ENCODE measurements around the gene EIF4G1.

Gene EIF4G1

DNA sequence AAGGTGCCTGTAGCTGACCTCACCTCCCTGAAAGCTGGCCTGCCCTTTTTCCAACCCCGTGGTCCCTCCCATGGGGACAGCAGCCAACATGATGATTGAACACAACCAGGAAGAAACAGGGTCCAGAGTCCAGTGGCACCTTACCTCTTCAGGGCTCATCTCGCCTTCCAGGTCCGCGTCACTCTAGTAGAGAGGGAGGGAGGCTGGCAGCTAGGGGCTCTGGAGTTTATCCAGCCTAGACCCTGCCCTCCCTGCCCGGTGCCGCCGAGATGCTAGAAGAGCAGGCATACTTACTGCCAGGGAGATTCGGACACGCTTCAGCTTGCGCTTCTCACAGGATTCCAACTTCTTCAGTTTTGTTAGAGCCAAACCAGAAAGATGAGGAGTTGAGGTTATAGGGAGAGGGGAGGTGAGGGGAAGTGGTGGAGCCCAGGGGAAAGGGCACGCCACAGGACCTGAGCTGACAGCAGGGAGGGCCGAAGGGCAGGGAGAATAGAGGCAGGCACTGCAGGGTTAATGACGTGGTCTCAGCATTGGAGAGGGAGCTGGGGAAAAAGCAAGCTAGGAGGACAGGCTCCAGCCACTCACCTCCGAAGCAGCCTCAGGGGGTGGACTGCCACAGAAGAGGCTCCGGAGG, 37.9 kb downstream of the EIF4G1 start:
- DNase-seq = no peak

DNA sequence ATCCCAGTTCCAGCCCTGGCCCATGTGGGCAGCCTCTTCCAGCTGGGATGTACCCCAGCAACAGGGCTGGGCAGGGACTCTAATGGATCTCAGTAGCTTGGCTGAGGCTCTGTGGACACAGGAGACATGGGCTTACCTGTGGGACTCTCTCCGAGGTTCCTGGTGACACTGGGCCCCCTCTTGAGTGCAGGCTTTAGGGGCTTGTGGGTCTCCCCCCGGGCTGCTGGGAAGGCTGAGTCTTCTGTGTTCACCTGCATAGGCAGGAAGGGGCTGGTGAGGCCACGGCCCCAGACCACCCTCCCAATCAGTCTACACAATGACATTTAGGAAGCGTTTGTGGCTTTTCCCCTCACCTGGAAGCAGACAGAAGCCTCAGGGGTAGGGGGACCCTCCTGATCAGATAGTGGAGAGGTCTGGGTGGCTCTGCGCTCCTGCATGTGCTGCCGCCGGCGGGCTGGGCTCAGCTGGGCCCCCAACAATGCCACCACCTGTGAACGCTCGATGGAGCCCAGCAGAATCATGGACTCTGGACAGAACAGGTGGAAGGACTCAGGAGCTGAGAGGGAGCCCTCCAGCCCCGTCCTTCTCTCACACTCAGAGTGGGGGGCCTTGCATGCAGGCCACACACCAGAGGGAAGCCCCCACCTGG, 38.6 kb downstream of the EIF4G1 start:
- no peak for DNase-seq

DNA sequence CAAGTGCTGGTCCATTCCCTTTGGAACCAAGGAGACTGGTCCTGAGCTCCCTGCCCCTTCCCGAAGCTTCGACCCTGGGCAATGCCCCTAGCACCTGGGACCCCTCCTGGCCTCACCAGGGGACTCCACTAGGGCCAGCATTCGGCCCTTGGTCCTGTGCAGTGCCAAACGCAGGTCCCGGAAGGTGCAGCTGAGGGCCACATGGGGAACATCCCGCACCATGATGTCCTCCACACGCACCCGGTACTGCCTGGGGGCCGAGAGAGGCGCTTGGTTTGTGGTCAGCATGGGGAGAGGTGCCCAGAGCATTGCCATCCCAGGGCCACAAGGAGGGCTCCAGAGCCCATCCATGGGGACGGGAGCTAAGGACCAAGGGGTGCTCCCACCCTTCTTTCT, 39.1 kb downstream of the EIF4G1 start:
- DNase-seq = no peak

DNA sequence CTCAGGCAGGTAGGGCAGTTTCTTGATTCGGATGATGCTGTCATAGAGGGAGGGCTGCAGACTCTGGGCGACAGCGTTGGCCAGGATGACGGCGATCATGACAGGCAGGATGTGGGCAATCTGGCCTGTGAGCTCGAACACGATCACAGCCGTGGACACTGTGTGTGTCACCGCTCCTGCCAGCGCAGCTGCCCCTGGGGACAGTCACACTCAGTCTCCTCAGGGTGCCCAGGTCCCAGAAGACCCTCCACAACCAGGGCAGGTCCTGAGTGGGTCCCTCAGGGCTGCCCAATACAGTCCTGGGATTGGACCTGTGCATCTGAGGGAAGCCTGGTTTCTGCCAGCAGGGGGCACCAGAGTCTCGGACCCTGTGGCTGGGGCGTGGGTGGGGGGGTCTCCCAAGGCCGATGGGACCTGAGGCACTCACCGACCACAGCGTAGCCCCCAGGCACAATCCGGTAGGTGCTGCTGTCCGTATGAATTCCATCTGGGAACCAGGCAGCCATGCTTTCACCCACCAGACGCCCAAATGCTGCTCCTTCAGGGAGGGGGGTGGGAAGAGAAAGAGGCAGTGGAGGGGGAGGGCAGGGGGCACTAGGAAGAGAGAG, 39.8 kb downstream of the EIF4G1 start:
- no peak for DNase-seq

DNA sequence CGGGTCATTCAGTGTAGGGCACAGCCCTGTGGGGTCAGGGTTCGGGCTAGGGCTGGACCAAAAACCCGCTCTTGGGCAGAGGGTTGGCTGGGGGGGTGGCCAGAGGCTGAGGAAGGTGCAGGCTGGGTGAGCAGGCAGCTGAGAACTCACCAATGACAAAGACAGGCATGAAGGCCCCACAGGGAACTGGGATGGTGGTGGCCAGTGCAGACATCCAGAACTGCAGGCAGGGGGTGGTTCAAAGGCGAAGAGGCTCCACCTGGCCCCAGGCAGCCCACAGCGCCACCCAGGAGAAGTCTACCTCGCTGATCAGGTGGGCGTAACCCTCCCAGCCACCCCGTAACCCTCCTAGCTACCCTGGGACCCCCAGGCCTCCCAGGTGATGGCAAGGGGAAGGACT, 40.3 kb downstream of the EIF4G1 start:
- no peak for DNase-seq

DNA sequence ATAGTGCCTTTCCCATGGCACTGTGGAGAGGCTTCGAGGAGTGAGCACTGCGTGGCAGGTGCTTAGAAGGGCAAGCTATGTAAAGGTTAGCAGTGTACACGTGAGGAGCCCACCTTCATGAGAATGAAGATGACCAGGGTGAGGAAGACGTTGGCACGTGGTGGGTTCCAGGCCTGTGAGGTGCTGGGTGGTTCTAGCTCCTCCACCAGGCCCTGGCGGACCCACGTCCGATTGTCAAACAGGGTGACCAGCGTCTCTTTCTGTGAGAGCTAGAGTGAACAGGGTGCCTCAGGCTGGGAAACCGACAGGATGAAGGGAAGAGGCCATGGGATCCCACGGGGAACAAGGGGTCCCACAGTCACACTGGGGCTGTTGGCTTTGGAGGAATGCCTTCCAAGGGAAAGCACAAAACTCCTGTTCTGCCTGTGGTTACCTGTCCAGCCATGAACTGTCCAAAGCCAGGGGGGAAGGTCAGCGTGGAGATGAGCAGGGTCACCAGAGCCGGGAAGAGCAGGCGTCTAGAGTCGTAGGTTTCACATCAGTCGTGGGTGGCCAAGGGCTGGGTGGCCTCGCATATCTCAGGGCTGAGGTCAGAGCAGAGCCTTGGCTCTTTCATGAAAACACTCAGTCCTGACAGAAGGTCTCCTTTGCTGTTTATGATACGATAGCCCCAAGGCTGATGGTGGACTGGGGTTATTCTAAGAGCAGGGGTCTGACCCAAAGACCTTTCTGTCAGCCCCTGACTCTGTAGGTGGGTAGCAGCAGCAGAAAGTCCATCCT, 41.0 kb downstream of the EIF4G1 start:
- no peak for DNase-seq

DNA sequence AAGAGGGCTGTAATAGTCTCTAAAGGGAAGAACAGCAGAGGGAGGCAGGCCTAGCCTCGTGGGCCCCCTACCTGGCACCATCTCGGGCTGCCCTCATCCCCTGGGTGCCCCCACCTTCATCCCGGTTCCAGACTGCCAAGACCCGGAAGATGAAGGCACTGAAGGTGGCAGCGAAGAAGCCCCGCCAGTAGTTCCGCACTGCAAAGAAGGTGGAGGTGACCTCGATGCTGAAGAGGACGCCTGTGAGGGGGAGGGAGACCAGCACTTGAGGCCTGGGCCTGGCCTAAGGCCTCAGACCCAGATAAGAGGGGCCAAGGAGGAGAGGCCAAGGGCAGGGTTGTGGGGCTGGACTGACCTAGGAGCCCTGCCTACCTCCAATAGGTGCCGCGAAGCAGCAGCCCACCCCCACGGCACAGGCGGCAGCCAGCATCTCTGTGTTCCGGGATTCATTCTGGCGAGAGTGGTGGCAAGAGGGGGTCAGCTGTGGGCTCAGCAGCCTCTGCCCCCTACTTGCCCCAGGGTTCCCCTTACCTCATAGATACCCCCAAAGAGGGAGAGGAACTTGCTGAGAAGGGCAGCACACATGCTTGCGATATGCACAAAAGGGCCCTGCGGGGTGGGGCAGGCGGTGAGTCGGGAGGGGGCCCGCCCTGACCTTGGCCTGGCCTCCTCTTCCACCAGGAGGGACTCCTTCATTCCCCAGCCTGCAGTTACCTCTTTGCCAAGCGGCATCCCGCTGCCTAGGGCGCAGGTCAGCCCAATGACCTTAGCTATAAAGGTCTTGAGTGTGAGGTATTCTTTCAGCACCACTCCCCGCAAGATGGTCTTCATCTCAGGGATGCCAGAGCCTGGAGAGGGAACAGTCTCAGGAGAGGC, 43.1 kb downstream of the EIF4G1 start:
- no peak for DNase-seq

DNA sequence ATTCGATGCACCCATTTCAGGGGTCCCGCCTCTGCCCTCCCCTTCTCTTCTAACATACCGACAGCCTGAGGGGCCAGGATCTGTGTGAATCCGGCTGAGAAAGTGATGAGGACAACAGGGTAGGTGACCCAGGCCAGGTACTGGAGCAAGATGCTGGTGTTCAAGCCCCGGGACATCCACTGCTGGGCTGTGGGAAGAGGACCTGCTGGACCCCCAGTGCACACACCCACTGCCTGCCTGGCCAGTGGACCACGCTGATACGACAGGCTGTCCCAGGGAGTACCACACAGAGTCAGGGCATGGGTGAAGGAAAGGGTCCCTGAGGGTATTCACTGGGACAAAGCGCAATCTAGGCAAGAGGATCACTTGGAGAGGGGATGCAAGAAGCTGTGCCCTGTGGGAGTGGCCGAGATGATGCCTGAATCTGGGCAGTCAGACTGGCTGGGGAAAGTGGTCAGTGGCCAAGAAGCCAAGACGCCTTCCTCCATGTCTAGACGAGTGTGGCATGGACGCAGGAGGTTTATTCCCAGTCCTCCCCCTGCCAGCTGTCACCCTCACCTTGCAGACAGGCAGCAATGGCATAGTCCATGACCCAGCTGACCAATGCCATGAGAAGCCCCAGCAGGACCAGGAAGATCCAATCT, 43.8 kb downstream of the EIF4G1 start:
- no peak for DNase-seq

DNA sequence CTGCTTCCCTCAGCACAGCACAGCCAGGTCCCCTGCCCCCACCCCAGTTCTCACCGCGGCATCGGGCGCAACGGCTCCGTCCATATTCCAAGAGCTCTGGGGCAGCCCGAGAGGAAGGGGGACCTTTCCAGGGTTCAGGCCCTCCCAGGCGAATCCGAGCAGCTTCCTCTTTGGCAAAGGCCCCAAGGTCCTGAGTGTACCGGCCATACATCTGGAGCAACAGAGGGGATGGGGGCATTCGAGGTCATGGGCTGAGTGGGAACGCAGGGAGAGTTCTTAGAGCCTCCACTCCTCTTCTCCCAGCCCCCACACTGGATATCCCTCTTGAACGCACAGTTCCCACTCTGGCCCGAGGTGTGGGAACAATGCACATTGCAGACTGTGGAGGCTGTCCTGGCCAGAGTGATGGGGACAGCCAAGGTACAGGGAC, 44.5 kb downstream of the EIF4G1 start:
- DNase-seq = no peak

DNA sequence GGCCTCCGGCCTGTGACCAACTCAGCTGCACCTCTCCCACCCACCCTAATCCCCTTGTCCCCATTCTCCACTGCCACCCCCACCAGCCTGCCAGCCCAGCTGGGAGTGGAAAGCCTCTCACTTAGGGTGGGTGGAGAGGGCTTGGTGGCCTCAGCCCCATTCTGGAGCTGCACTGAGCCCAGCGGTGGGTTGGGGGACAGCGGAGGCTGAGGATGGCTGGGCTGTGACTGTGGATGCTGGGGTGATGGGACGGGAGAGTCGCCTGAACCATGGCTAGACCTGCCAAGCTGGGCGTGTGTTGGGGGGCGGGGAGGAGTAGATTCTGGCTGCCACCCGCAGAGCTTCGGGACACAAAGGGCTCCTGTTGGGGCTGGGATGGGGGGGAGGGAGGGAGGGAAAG, 45.2 kb downstream of the EIF4G1 start:
- no peak for DNase-seq

DNA sequence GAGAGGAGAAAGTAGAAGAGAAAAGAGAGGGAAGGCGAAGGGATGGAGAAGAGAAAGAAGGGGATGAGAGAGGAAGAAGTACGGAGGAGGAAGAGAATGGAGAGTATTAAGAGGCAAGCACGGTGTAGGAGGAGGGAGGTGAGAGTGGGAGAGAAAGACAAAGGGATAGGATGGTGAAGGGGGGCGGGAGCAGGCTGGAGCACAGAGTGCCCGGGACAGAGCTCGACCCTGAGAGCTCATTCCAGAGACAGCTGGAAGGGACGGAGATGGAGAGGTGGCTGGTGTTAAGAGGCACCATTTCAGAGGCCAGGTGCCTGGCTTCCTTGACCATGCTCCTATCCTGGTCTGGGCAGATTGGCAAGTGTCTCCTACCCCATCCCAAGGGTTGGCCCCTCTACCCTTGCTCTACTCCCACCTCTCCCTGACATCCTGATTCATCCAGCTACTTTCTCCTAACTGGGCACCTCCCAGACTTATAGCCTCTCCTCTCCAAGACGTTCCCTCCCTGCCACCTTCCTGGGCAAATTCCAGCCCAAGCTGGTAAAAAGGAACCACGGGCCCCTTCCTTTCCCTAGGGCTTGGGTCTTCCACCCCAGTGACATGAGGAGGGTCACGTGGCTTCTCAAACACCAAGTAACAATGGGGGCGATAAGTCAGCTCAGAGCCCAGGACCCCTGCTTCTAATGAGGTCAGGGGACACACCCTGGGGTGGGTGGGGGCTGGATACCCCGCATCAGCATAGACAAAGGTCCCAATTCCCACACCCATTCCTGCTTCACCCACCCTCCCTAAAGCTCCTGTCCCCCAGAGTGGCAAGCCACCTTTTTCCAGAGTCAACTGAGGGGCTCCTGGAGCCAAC, 45.9 kb downstream of the EIF4G1 start:
- DNase-seq = no peak

DNA sequence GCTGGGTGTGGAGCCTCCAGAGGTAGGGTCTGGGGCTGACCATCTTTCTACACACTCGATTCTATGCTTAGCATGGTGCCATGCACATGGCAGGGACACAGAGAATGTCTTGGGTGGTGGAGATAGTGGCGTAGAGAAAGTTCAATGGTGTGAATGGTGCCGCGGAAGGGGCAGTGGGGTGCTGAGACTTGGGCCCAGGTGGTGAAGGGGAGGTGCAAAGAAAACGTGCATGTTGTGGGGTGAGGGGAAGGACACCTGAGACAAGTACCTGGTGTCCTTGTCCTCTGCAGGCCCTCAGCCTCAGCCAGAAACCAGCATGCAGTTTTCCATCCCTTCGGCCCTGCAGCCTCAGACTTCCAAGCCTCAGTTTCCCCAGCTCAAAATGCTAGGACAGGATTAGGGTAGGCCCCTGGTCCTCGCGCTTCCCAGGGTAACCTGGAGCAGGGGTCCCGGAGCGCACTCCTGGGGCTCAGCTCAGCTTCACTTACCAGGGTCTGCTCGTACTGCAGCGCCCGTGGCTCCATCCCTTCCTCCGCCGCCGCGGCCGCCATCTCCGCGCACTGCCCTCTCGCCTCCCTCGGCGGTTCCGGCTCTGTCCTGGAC, 46.6 kb downstream of the EIF4G1 start:
- DNase-seq = no peak

DNA sequence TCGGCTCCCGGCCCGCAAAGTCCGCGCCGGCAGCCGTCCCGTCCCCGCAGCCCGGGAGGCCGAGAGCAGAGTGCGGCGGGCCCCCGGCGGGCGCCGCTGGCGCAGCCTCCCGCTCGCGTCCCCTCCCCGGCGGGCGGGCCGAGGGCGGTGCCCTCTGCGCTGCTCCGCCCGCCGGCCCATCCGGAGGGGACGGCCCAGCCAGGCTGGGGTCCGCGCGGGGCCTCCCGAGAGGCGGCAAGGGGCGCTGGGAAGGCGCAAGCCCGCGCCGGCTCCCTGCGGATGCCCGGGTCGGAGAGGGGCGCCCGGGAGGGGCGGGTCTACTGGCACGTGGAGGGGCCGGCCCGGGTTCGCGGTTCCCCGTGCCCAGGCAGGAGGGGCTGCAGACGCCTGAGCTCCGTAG, 47.1 kb downstream of the EIF4G1 start, which contains the start of the genes CLCN2 and POLR2H:
CLCN2 (minus strand) TSS at position 74 of the 400 bp plus-strand sequence. CDS start 126 bp downstream, outside the sequence.
POLR2H (plus strand) TSS at position 179 of the 400 bp plus-strand sequence. CDS start 1,783 bp downstream, outside the sequence.
- peak; percentile 63 for DNase-seq

DNA sequence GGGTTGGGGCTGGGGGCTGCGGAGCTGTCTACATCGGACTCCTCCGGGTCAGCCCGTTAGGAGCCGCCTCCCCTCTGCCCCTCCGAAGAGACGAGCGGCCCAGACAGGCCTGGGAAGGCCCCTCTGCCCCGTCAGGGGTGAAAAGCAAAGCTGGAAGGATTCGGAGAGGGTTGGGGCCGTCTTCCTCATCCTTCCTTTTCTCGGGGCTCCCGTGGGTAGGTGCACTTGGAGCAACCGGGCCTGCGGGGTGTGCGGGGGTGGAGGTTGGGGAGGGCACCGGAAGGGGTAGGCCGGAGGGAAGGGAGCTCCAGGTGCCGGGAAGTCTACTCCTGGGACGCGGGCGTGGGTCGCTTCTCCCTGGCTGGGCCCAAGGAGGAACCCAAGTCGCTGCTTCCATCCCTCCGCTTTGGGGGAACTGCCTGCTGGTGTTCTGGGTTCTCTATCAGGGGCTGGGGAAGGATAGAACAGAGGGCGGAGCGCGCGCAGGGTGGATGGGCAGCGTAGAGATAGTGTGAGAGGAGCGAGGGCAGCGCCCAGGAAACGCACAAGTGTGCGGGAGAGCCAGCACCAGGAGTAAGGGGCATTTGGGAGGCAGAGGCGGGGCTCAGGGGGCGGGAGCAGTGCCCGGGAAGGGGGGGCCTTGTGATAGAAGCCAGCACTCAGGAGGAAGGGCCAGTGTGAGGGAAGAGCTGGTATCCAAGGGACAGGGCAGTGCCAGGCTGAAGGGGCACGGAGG, 47.7 kb downstream of the EIF4G1 start:
- DNase-seq = peak; percentile 42

DNA sequence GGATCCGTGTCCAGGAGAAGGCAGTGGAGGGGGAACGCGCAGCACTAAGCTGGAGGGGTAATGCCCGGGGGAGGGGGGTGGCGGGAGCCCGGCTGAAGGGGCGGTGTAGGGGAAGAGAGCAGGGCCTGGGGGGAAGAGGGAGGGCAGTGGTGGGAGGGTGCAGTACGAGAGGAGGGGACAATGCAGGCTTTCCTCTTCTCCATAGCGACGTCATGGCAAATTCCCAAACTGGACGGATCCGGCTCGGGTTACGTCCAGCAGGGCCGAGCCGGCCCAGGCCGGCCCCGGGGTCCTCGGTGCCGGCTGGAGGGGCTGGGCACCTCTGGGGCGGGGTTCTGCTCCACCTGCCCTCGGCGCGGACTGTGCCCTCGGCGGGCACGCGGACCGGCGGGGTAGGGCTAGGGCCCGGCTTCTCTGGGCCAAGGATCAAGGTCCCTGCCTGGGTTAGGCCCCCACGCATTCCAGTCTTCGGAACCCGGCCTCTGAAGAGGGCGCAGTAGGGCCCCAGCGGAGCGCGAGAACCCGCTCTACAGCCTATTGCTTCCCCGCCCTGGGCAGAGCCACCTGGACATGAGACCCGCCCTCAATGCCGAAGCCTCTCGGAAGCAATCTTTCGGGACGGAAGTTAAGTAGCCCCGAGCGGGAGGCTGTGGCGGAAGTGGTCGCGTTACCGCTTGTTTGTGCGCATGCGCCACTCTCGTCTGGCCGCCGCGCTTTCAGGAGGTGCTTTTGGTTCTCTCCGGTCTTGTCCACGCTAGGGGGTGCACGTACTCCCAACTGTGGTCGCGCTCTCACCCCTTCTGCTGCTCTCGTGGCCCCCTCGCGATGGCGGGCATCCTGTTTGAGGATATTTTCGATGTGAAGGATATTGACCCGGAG, 48.5 kb downstream of the EIF4G1 start:
- DNase-seq = peak; percentile 97

DNA sequence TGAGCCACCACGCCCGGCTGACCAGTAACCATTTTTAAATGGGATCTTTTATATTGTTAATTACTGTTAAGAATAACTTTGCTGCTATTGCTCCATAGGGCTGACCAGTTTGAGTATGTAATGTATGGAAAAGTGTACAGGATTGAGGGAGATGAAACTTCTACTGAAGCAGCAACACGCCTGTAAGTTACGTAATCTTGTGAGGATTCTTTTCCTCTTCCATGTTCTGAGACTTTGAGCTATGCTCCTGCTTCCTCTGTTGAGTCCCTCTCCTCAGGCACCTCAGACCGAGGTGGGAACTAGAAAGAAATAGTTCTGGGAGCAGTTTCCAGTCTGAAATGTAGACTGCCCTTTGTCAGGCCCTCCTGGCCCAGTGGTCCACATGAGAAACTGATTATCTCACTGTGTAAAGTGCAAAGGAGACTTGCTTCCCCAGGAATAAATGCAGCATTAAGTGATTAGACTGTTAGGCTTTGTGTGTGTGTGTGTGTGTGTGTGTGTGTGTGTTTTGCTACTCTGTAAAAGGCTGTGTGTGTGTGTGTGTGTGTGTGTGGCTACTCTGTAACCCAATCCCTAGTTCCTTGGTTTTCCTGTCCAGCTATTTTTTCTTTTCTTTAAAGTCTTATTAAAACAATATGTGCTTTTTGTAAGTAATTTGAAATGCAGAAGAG, 52.3 kb downstream of the EIF4G1 start:
- DNase-seq = peak; percentile 46

DNA sequence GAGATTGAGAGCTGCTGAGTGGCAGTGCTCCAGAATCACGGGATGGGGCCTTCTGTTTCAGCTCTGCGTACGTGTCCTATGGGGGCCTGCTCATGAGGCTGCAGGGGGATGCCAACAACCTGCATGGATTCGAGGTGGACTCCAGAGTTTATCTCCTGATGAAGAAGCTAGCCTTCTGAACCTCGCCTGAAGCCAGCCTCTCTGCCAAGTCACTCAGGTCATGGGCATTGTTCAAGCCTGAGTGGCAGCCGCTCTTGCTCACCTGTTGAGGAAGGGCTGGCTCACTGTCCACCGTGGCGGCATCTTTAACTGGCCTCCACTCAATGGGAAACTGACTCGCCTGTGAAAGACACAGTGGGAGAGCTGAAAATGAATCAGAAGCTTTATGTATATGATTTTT, 53.7 kb downstream of the EIF4G1 start:
- no peak for DNase-seq

DNA sequence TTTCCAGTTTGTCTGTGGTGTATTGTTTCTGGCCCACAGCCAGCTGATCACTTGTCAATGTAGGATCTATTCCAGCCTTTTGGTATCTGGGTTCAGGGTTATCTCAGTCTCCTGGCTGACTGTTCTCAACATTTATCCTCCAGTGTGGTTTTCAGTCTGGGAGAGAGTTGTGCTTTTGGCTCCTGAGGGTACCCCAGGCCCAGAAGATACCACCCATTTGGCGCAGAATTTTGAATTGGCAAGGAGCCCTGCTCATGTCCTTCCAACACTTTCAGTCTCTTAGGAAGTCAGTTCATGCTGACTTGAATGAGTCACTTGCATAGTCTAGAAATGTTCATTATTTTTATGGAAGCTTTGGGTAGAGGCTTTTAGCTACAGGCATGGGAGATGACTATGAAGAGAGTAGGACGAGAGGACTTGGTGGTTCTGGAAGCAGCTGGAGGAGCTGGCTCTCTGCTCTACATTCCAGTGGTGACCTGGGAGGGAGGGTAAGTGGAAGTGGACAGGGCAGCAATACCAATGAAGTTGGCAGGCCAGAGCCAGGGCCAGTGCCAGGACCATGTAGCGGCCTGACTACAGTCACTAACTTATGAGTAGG, 54.3 kb downstream of the EIF4G1 start:
- peak; percentile 61 for DNase-seq

Measured in fibroblast of skin of right biceps (primary cell).